ENCODE results near the gene ZNF521. TPM values are rescaled to one million over a fixed set of nuclear protein-coding genes. Genes with fewer than 3 reads are reported as not detected.

Gene ZNF521
- total and polyA plus RNA-seq, 2 experiments from 2014 or later: 3.1 to 9.2 TPM

- Mint-ChIP-seq H3K27ac (no peak overlapping the region), H3K9me3 (no peaks in the 10 kb centered on the region), H3K4me1 (peaks cover 25% of the 10 kb centered on the region), H3K36me3 (ENCODE audit: low read depth) (no peaks in the 10 kb centered on the region), H3K4me3 (no peak overlapping the region), H3K27me3 (ENCODE audit: insufficient read depth, low read depth, poor library complexity) (peaks cover 4% of the 10 kb centered on the region)
- Histone ChIP-seq H3K27me3 (ENCODE audit: insufficient read depth) (no peaks in the 10 kb centered on the region), H3F3A (replicated peaks; ENCODE audit: low read depth) (no peaks in the 10 kb centered on the region), H3K9me2 (ENCODE audit: insufficient read depth) (no peaks in the 10 kb centered on the region), H3K4me3 (no peak overlapping the region), H3K4me2 (no peak overlapping the region), H4K20me1 (replicated peaks; ENCODE audit: insufficient read depth) (no peaks in the 10 kb centered on the region), H3K36me3 (ENCODE audit: insufficient read depth) (no peaks in the 10 kb centered on the region), H3K79me2 (replicated peaks; ENCODE audit: insufficient read depth) (no peaks in the 10 kb centered on the region), H2AFZ (no peak overlapping the region), H3K27ac (ENCODE audit: low read depth) (no peak overlapping the region), H3K4me1 (ENCODE audit: insufficient read depth) (peaks cover 27% of the 10 kb centered on the region)
- DNase-seq (ENCODE audit: low spot score) (no peak), ATAC-seq (no peak)
- TF ChIP-seq ZNF114 (CRISPR knock-in tag; IDR thresholded peaks at IDR 0.05): no peak
- TF ChIP-seq ZNF331 (CRISPR knock-in tag; IDR thresholded peaks at IDR 0.05; ENCODE audit: low read depth): no peak
- TF ChIP-seq NANOG (IDR thresholded peaks at IDR 0.05; ENCODE audit: borderline replicate concordance): no peak
- no peak for TF ChIP-seq CTCF (conservative IDR thresholded peaks at IDR 0.05; ENCODE audit: low read depth in 2 of 2)
- no peak for TF ChIP-seq REST (IDR thresholded peaks at IDR 0.05; ENCODE audit: unreplicated experiment)
- TF ChIP-seq ZNF462 (CRISPR knock-in tag; IDR thresholded peaks at IDR 0.05): no peak
- no peak for TF ChIP-seq EZH2 (IDR thresholded peaks at IDR 0.05; ENCODE audit: low read depth, unreplicated experiment)
- no peak for TF ChIP-seq CREB1 (CRISPR knock-in tag; IDR thresholded peaks at IDR 0.05; ENCODE audit: low read depth)
- TF ChIP-seq ETS1 (IDR thresholded peaks at IDR 0.05): no peak
- no peak for TF ChIP-seq JUNB (IDR thresholded peaks at IDR 0.05; ENCODE audit: unreplicated experiment)
- TF ChIP-seq POLR2AphosphoS5 (IDR thresholded peaks at IDR 0.05; ENCODE audit: low read depth): no peak
- no peak for TF ChIP-seq STAT1 (IDR thresholded peaks at IDR 0.05; ENCODE audit: unreplicated experiment)
- TF ChIP-seq EZH2phosphoT487 (IDR thresholded peaks at IDR 0.05; ENCODE audit: unreplicated experiment): no peak
Measured at GRCh38 chr18:25190472-25190871, 161.5 kb downstream of the ZNF521 start.

All from GM23338 (cell line).